HG02798 (cell line): ENCODE results near the gene FBXL19.

ENCODE experiments used
- ATAC-seq: cut with Tn5 transposase; IDR thresholded peaks from one replicate; pipeline ENCODE4 v1.9.1; 2021; ENCODE audit warnings: mild to moderate bottlenecking; ENCODE audit not compliant: unreplicated experiment, poor library complexity

FBXL19 gene

GRCh38 chr16:30983898-30984610 lies 60.7 kb downstream of the FBXL19 start:
- no peak for ATAC-seq

GRCh38 chr16:30984669-30985400 lies 61.5 kb downstream of the FBXL19 start, which contains the start of gene HSD3B7:
HSD3B7 (plus strand) TSS chr16:30985207; CDS start chr16:30985659, 452 bp downstream.
- peak; percentile 58 for ATAC-seq

- no peak for ATAC-seq
Measured at GRCh38 chr16:30985401-30986128, 62.2 kb downstream of the FBXL19 start.

GRCh38 chr16:30986129-30986991 lies 63.0 kb downstream of the FBXL19 start:
- ATAC-seq = no peak

GRCh38 chr16:30987581-30988190 lies 64.3 kb downstream of the FBXL19 start:
- ATAC-seq = no peak

GRCh38 chr16:30989469-30990047 lies 66.2 kb downstream of the FBXL19 start:
- no peak for ATAC-seq

GRCh38 chr16:30990105-30990504 lies 66.7 kb downstream of the FBXL19 start:
- ATAC-seq = no peak

GRCh38 chr16:30991052-30991451 lies 67.7 kb downstream of the FBXL19 start:
- no peak for ATAC-seq

GRCh38 chr16:30992276-30992780 lies 69.0 kb downstream of the FBXL19 start:
- ATAC-seq = no peak

- ATAC-seq = no peak
Measured at GRCh38 chr16:30992931-30993816, 69.8 kb downstream of the FBXL19 start.

- no peak for ATAC-seq
Measured at GRCh38 chr16:30995927-30996323, 72.6 kb downstream of the FBXL19 start.

GRCh38 chr16:30996324-30996984 lies 73.1 kb downstream of the FBXL19 start:
- peak; percentile 18 for ATAC-seq

GRCh38 chr16:30996985-30997724 lies 73.8 kb downstream of the FBXL19 start:
- ATAC-seq = peak; percentile 81

- ATAC-seq = no peak
Measured at GRCh38 chr16:30997725-30998711, 74.6 kb downstream of the FBXL19 start.
